ENCODE results near the gene TGM5.
"Not testable (repeated sequence)": the region's sequence is repeated elsewhere in the genome, so short reads cannot be mapped to it uniquely, and the experiment has no call there.

Gene TGM5

GRCh38 chr15:43275740-43276562 is 9.2 kb upstream of the TGM5 start:
- DNase-seq = no peak

- no peak for DNase-seq
Measured at GRCh38 chr15:43274136-43274535, 7.4 kb upstream of the TGM5 start.

- no peak for DNase-seq
Measured at GRCh38 chr15:43273243-43273642, 6.5 kb upstream of the TGM5 start.

DNA sequence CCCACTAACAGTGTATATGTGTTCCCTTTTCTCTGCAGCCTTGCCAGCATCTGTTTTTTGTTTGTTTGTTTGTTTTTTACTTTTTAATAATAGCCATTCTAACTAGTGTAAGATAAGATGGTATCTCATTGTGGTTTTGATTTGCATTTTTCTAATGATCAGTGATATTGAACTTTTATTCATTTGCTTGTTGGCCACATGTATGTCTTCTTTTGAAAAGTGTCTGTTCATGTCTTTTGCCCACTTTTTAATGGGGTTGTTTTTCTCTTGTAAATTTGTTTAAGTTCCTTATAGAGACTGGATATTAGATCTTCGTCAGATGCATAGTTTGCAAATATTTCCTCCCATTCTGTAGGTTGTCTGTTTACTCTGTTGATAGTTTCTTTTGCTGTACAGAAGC is 5.2 kb upstream of the TGM5 start:
- DNase-seq = not testable (repeated sequence)

DNA sequence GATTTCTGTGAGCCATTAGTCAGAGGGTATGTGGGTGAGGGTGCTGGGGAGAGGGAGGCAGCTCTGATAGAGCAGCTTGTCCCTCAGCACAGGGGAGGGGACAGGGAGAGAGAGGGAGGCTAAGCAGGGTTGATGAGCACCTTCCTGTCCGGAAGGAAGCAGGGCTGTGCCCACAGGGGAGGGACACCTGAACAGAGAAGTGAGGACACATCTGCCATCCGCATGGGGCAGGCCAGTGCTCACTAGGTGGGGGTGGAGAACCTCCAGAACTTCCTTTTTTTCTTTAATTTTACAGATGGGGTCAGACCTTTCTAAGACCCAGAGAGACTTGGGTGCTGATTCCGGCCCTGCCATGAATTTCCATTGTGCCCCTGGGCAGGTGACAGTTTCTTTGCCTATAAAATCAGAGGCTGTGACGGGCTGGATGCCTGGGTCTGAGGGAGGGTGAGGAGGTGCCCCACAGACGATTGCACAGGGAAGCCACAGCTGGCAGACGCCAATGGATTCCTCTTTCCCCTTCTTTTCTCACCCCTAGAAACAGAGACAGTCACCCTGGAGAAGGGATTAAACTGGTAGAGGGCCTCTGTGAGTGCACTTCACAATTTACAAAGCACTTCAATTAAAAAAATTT is 4.1 kb upstream of the TGM5 start:
- no peak for DNase-seq

DNA sequence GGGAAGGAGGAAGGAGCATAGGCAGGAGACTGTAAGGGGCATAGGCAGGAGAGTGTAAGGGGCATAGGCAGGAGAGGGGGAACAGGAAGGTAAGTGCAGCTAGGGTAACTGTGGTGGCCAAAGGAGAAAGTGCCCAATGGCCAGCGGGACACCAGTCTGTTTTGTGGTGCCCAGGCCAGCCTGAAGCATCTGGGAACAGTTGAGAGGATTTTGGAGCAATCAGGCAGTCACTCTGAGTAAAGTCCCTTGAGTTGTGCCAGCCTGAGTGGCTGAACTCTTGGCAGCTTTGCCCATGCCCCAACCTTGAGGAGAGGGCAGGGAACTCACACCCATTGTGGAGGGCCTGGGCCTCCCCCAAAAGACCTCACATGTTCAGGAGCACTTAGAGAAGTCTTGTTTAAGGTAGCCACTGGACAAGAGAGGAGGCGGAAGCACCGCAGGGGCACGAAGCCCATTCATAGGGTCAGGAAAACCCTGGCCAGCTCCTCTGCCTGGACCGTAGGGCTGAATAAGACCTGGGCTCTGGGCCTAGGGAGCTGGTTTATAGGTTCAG is 3.5 kb upstream of the TGM5 start:
- no peak for DNase-seq

DNA sequence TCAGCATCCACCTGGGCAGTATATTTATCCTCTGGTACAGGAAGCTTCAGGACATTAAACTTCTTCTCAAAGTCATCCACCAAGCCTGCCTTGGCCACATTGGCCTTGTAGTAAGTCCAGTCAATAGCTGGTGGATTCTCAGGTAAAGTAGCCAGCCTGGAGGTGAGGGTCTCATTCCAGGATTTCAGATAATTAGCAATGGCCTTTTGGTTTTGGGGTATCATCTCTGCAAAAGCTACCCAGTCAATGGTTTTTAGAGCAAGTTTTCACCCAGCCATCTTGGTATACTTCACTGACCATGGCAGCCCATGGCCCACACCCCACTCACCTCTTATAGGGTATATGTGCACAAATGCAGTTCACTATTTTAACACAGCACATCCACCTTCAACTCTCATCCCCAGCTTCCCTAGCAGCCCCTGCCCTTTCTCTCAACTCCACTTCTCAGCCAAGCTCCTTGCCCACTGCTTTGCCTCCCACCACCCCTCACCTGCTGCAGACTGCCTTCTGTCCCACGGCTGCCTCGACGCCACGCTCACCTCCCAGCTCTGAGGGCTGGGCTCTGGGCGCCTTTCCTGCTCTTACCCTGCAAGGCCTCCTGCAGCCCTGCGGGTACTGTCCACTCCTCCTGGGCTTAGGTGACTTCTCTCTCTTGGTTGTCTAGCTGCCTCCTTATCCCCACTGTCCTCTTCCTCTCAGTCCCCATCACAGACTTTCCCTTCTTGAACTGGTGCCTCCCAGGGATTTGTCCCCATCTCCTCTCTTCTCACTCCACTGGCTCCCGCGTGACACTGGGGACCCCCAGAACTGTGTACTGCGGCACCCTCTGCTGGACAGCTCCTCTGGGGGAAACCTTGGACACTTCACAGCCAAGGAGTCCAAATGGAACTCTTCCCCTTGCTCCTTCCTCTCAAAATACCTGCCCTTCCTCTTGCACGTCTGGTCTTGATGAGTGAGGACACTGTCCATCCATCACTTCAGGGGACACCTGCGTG is 1.7 kb upstream of the TGM5 start:
- no peak for DNase-seq

- no peak for DNase-seq
Measured at GRCh38 chr15:43267439-43267838, 711 bp upstream of the TGM5 start.

DNA sequence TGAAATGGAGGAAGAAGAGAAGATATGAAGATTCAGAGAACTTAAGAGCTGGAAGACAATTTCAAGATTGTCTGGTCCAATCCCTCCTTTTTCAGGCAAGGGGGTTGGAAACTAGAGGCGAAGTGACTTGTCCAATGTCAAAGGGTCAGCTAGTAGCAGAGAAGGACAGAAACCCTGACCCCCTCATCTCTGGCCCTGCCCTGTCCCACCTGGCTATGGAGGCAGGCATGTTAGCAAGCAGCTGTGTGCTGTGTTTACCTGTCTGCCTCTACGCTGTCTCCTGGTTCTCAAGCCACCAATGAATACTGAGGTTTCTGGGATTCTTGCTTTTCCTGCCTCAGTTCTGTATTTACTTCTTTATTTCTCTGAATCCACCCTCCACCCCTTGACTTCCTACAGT is 342 bp downstream of the TGM5 start:
- DNase-seq = no peak

DNA sequence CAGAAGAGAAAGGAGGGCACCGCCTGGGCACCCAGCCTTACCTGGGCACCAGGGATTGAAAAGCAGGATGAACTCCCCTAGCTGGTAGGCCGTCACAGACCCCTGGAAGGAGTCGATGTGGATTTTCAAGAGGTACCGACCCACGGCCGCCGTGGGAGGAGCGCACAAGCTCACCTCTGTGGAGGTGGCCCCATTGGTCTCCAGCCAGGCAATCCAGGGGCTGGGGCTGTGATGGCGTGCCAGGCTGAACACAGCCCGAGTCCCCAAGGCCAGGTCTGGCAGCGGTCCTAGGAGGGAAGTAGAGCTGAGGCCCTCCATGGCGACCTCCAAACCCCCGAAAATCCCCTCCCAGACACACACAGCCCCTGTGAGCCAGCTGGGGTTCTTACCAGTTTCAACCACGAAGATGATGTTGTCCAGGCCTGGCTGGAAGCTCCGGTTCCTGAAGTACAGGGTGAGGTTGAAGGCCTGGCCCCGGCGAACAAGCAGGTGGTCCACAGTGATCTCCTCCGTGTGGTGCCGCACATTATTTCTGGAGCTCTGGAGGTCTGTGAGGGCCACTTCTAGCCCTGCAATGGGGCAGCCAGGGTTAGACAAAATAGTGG is 6.6 kb downstream of the TGM5 start:
- DNase-seq = no peak

GRCh38 chr15:43258781-43259180 is 7.9 kb downstream of the TGM5 start:
- no peak for DNase-seq

GRCh38 chr15:43256341-43256740 is 10.4 kb downstream of the TGM5 start:
- no peak for DNase-seq

GRCh38 chr15:43255376-43255775 is 11.4 kb downstream of the TGM5 start:
- no peak for DNase-seq

GRCh38 chr15:43253431-43254403 is 13.0 kb downstream of the TGM5 start:
- DNase-seq = no peak

- DNase-seq = no peak
Measured at GRCh38 chr15:43251871-43252250, 14.9 kb downstream of the TGM5 start.

DNA sequence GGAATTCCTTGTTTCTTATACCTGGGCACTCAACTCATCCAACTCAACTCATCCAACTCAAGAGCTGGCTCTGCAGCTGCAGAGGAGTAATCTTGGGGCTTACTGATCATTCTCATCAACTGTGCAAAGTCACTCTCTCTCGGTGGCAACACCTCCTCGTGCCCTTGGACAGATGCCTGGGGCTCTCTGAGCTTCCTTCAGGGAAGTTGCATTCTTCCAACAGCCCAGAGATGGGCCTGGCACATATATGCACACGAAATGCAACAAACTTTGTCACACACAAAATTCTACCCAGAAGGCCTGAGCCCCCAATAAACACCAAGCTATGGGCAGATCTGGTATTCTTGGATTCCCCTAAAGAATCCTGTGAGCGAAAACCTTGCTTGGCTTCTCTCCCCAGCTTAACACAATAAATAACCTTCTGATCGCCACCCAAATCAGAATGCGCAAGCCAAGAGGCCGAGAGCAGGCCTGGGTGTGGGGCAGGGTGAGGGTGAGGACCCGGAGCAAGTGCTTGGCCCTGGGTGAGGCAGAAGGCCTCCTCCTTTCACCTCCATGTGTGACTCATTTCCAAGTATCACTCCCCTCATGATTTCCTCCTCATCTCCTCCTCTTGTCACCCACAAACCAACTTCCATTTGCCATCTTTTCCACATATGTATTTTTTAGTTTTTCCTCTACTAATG is 15.4 kb downstream of the TGM5 start:
- DNase-seq = no peak

DNA sequence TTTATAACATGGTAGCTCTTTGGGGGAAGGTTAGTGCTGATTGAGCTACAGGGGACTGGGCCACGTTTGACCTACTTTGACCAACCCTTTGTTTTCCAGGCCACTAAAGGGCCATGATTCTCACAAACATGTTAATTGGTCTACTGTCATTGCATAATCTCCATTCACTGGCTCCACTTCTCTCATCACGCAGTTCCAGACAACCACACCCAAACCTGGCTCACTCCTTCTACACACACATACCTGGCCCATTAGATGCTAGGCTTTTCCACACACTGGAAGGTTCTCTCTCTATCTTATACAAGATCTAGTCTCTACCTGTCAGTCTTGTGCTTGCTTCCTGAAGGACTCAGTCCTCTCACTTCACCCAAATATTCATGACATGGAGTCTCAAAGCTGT is 15.9 kb downstream of the TGM5 start:
- no peak for DNase-seq

DNA sequence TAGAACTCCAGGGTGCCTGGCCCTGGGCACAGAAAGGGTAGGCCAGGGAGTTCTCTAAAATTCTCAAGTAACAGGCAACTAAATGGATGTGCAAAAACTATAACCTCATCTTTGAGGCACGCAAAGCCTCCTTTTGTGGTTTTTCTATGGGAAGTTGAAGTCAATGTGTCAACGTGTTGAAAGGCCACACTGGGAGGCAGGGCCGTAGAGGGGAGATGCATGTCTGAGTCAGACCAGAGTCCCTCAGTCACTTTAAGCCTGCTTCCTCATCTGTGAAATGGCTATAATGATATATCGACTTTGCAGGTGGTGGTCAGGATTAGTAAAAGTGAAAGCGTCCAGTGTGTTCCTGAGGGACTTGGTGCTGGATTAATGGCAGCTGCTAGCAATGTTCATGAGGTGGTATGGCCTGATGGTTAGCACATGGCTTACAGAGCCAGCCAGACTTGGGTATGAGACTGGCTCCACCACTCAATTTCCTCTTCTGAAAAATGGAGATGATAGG is 17.0 kb downstream of the TGM5 start:
- no peak for DNase-seq

GRCh38 chr15:43249236-43249635 is 17.5 kb downstream of the TGM5 start:
- DNase-seq = no peak

GRCh38 chr15:43246261-43246774 is 20.4 kb downstream of the TGM5 start:
- DNase-seq = no peak

Data from NCI-H446 treated with DMSO at 0.1 percent for 48 hours (cell line).